SK-N-SH (cell line): ENCODE data around the gene CDK5RAP1. TPM values are rescaled to one million over a fixed set of nuclear protein-coding genes. Genes with fewer than 3 reads are reported as not detected.

ENCODE experiments used
- CTCF ChIA-PET: fragments of 300-600, 350-600 bp; formaldehyde crosslinking; extraction: SDS; loops from one replicate; lab custom pipeline; 2021; lab: Yijun Ruan, JAX
- POLR2A ChIA-PET: fragments of 350-600 bp; sonication (Branson Sonifier 250); formaldehyde crosslinking; extraction: SDS; loops from one replicate; lab custom pipeline; 2020; ENCODE audit warnings: antibody characterized with exemption, inconsistent platforms; lab: Yijun Ruan, JAX
- DNase-seq: peaks from one replicate; pipeline ENCODE4 v3.0.0; 2012
- H2AFZ ChIP-seq: fragments of 200-600 bp; sonication (generic); 2 replicates; pipeline ENCODE4 v1.8.1; 2016; ENCODE audit warnings: antibody characterized with exemption, mild to moderate bottlenecking, low read depth
- H3F3A ChIP-seq: fragments of 200-600 bp; sonication (generic); replicated peaks from 2 replicates; pipeline ENCODE3; 2016; ENCODE audit warnings: antibody characterized with exemption, mild to moderate bottlenecking; ENCODE audit not compliant: insufficient read depth
- H3K27ac ChIP-seq, 2 experiments: fragments of 200-500 bp in 1 of 2; fragments of 200-600 bp in 1 of 2; sonication (Bioruptor generic) in 1 of 2; sonication (generic), shearing (Covaris generic) in 1 of 2; 2 replicates each; pipeline versions ENCODE4 v1.5.1 to v1.6.1; 2014 to 2016; ENCODE audit warnings: low read depth in 2 of 2, inconsistent platforms in 1 of 2, low read length in 1 of 2, mild to moderate bottlenecking in 1 of 2, mixed read lengths in 1 of 2
- H3K27me3 ChIP-seq: fragments of 200-600 bp; sonication (generic), shearing (Covaris generic); 2 replicates; pipeline ENCODE4 v1.6.1; 2016; ENCODE audit warnings: mixed run types; ENCODE audit not compliant: insufficient read depth
- H3K36me3 ChIP-seq, 2 experiments: fragments of 200-500 bp in 1 of 2; fragments of 200-600 bp in 1 of 2; sonication (Bioruptor generic) in 1 of 2; sonication (generic) in 1 of 2; replicated peaks in 1 of 2; 2 replicates each; pipeline versions ENCODE3 to v1.5.1; 2014 to 2016; ENCODE audit warnings: low read length in 1 of 2, mild to moderate bottlenecking in 1 of 2; ENCODE audit not compliant: insufficient read depth in 2 of 2, control insufficient read depth in 1 of 2
- H3K4me1 ChIP-seq, 2 experiments: fragments of 200-500 bp in 1 of 2; fragments of 200-600 bp in 1 of 2; sonication (Bioruptor generic) in 1 of 2; sonication (generic), shearing (Covaris generic) in 1 of 2; 2 replicates each; pipeline versions ENCODE4 v1.5.1 to v1.6.1; 2014 to 2016; ENCODE audit warnings: low read depth in 1 of 2, low read length in 1 of 2, mixed run types in 1 of 2; ENCODE audit not compliant: insufficient read depth in 2 of 2, control insufficient read depth in 1 of 2
- H3K4me2 ChIP-seq: fragments of 200-600 bp; sonication (generic), shearing (Covaris generic); 2 replicates; pipeline ENCODE4 v1.6.1; 2017; ENCODE audit warnings: mixed run types
- H3K4me3 ChIP-seq, 2 experiments: fragments of 200-500 bp in 1 of 2; fragments of 200-600 bp in 1 of 2; sonication (Bioruptor generic) in 1 of 2; sonication (generic), shearing (Covaris generic) in 1 of 2; 2 replicates each; pipeline versions ENCODE4 v1.5.1 to v1.8.1; 2014 to 2016; ENCODE audit warnings: low read depth in 2 of 2, inconsistent platforms in 1 of 2, low read length in 1 of 2, mild to moderate bottlenecking in 1 of 2, mixed read lengths in 1 of 2, moderate library complexity in 1 of 2
- H3K79me2 ChIP-seq: fragments of 200-600 bp; sonication (generic); 2 replicates; pipeline ENCODE4 v1.8.1; 2017; ENCODE audit warnings: mild to moderate bottlenecking; ENCODE audit not compliant: insufficient read depth
- H3K9ac ChIP-seq: fragments of 200-600 bp; sonication (generic); 2 replicates; pipeline ENCODE4 v1.6.1; 2017; ENCODE audit warnings: mixed run types
- H3K9me2 ChIP-seq: fragments of 200-600 bp; sonication (generic); 2 replicates; pipeline ENCODE4 v1.6.1; 2017; ENCODE audit warnings: mixed run types
- H3K9me3 ChIP-seq: fragments of 200-600 bp; sonication (generic); 2 replicates; pipeline ENCODE4 v1.6.1; 2017; ENCODE audit warnings: mixed run types, mild to moderate bottlenecking, moderate library complexity
- H4K20me1 ChIP-seq: fragments of 200-600 bp; sonication (generic); 2 replicates; pipeline ENCODE4 v1.6.1; 2017; ENCODE audit warnings: mild to moderate bottlenecking, mixed run types; ENCODE audit not compliant: insufficient read depth
- CHD2 ChIP-seq: fragments of 150-350 bp; IDR thresholded peaks from 2 replicates; pipeline ENCODE4 v1.6.1; 2018; ENCODE audit warnings: low read length; ENCODE audit not compliant: partially characterized antibody
- CTCF ChIP-seq: fragments of 200-600 bp; sonication (generic); IDR thresholded peaks from 2 replicates; pipeline ENCODE4 v1.6.1; 2017; ENCODE audit warnings: antibody characterized with exemption, mild to moderate bottlenecking, moderate library complexity
- EZH2phosphoT487 ChIP-seq: fragments of 200-600 bp; sonication (generic); IDR thresholded peaks from 2 replicates; pipeline ENCODE4 v1.6.1; 2017; ENCODE audit warnings: low read depth, mixed run types, mild to moderate bottlenecking, antibody characterized with exemption, moderate library complexity, borderline replicate concordance
- MAX ChIP-seq: IDR thresholded peaks from 2 replicates; pipeline ENCODE4 v1.4.0; 2012; ENCODE audit warnings: low read depth
- MEF2A ChIP-seq: IDR thresholded peaks from 2 replicates; pipeline ENCODE4 v1.4.0; 2012; ENCODE audit warnings: low read depth, borderline replicate concordance
- NFIC ChIP-seq: IDR thresholded peaks from 2 replicates; pipeline ENCODE4 v1.4.0; 2012; ENCODE audit warnings: borderline replicate concordance
- PBX3 ChIP-seq: IDR thresholded peaks from 2 replicates; pipeline ENCODE4; 2012
- RAD21 ChIP-seq: IDR thresholded peaks from 2 replicates; pipeline ENCODE4 v1.6.1; 2012; ENCODE audit warnings: mild to moderate bottlenecking, low read length
- RCOR1 ChIP-seq: fragments of 150-350 bp; IDR thresholded peaks from 2 replicates; pipeline ENCODE4 v1.6.1; 2017; ENCODE audit warnings: antibody characterized with exemption, low read length
- TCF12 ChIP-seq: IDR thresholded peaks from 2 replicates; pipeline ENCODE4 v1.4.0; 2012
- USF2 ChIP-seq: fragments of 150-350 bp; IDR thresholded peaks from 2 replicates; pipeline ENCODE4 v1.6.1; 2017; ENCODE audit warnings: antibody characterized with exemption, low read length, low read depth, borderline replicate concordance
- YY1 ChIP-seq: IDR thresholded peaks from 2 replicates; pipeline ENCODE4 v1.4.0; 2012; ENCODE audit warnings: low read depth, mild to moderate bottlenecking
- WGBS: methylation state at CpG from one replicate; pipeline ENCODE4 v1.1.6; 2017; ENCODE audit warnings: low lambda C conversion rate; 5-methylcytosine and 5-hydroxymethylcytosine counted together
- polyA plus RNA-seq, 3 experiments: library from polyadenylated mRNA; depleted of rRNA; stranded (reverse); fragments of >200 nt; gene quantifications; 2 replicates each; pipeline ENCODE4 v1.2.3, GENCODE V29; 2012

CDK5RAP1 gene
- polyA plus RNA-seq, 1 of the 3 experiments (the other 2 are of a cell fraction) = 30.5 TPM

DNA sequence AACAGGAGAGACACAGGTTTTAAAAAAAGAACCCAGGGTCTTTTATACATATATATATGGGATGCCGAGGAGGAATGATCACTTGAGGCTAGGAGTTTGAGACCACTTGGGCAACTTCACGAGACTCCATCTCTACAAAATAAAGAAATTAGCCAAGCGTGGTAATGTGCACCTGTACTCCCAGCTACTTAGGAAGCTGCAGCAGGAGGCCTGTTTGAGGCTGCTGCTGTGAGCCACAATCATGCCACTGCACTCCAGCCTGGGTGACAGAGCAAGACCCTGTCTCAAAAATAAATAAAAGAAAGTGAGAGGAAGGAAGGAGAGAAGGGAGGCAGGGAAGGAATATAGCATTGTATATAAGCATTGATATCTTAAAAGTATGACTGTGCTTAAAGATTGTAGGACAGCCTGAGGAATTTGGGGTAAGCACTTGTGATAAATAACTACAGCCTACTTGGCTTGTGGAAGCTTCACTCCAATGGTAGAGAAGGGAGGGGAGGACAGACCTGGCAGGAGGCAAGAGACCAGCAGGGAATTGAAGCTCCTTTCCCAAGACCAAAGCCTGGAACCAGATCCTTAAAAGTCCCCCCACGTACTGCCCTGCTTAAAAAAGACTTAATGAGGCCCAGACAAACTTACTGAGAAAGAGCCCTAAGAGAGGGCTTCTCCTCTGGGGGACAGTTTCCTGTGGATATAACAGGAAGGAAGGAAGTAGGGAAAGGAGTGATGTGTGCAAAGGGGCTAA lies 44.7 kb upstream of the CDK5RAP1 start:
- H3K9ac ChIP-seq = no peak overlapping the region
- no peaks in the 10 kb centered on the region for H3K9me3 ChIP-seq
- ChIA-PET POLR2A (interaction anchor here (1.3 kb wide), 1 partner anchor 45 kb away, joined by 5 read pairs; the partner anchor contains the start of gene CDK5RAP1), CTCF (interaction anchor here (2.1 to 2.7 kb wide), 3 partner anchors 11 to 222 kb away, joined by 7 to 14 read pairs (median 12); partner anchors contain the start of gene ACTL10)
- no peak for TF ChIP-seq MEF2A
- TF ChIP-seq EZH2phosphoT487 = no peak
- TF ChIP-seq TCF12 = no peak
- no peak for TF ChIP-seq NFIC
- TF ChIP-seq RCOR1 = no peak
- TF ChIP-seq MAX = no peak
- no peak for TF ChIP-seq YY1
- peaks cover 0 to 13% of the 10 kb centered on the region in 2 experiments; a peak in 1 of 4 replicates for H3K4me1 ChIP-seq
- H3K4me3 ChIP-seq = no peak overlapping the region
- no peak overlapping the region for H3K27ac ChIP-seq
- no peaks in the 10 kb centered on the region for H3K27me3 ChIP-seq
- H4K20me1 ChIP-seq = no peaks in the 10 kb centered on the region
- no peak overlapping the region for H3K4me2 ChIP-seq
- no peak for DNase-seq
- H3F3A ChIP-seq = peaks cover under 1% of the 10 kb centered on the region
- WGBS = 78% methylated on average over 4 of the region's 4 CpGs
- no peaks in the 10 kb centered on the region for H3K79me2 ChIP-seq
- no peaks in the 10 kb centered on the region for H3K36me3 ChIP-seq
- no peaks in the 10 kb centered on the region for H3K9me2 ChIP-seq
- no peak overlapping the region for H2AFZ ChIP-seq

GRCh38 chr20:33444797-33445560 lies 43.7 kb upstream of the CDK5RAP1 start:
- DNase-seq = no peak
- Histone ChIP-seq H2AFZ (no peak overlapping the region), H3K9me3 (no peaks in the 10 kb centered on the region), H3K79me2 (no peaks in the 10 kb centered on the region), H3K27ac (no peak overlapping the region), H3K36me3 (no peaks in the 10 kb centered on the region), H3K9ac (no peak overlapping the region), H3K4me2 (peak overlapping the region; percentile 92; the same call in 1 of the 2 replicates), H3F3A (peaks cover 4% of the 10 kb centered on the region), H4K20me1 (no peaks in the 10 kb centered on the region), H3K4me3 (peak overlapping the region in 1 of 2 experiments; percentile 60; a peak in 1 of 4 replicates), H3K27me3 (no peaks in the 10 kb centered on the region), H3K9me2 (no peaks in the 10 kb centered on the region), H3K4me1 (peaks cover 0 to 13% of the 10 kb centered on the region in 2 experiments; a peak in 1 of 4 replicates)
- TF ChIP-seq CTCF = peak; percentile 27; the same call in 1 of the 2 replicates
- TF ChIP-seq PBX3 = no peak
- no peak for TF ChIP-seq CHD2
- TF ChIP-seq RCOR1 = no peak
- TF ChIP-seq RAD21 = peak; percentile 39; the same call in 1 of the 2 replicates
- no peak for TF ChIP-seq USF2
- 89% methylated on average over 4 of the region's 4 CpGs for WGBS
- ChIA-PET POLR2A (interaction anchor here (1.3 kb wide), 1 partner anchor 44 kb away, joined by 5 read pairs; the partner anchor contains the start of gene CDK5RAP1), CTCF (interaction anchor here (1.1 to 2.3 kb wide), 6 partner anchors 12 to 223 kb away, joined by 3 to 12 read pairs (median 6); partner anchors contain the start of gene CDK5RAP1)
